Hippocampal formation (tissue), 2 donors: ENCODE data around the gene MBNL2.

Source experiments
- DNase-seq, 2 donors: peaks; one replicate each; lab custom pipeline; 2025; lab: John Stamatoyannopoulos, UW

Gene MBNL2

GRCh38 chr13:97381189-97381588, 159.1 kb downstream of the MBNL2 start:
- no peak for DNase-seq

GRCh38 chr13:97382276-97382675, 160.1 kb downstream of the MBNL2 start:
- DNase-seq, result no peak

DNA sequence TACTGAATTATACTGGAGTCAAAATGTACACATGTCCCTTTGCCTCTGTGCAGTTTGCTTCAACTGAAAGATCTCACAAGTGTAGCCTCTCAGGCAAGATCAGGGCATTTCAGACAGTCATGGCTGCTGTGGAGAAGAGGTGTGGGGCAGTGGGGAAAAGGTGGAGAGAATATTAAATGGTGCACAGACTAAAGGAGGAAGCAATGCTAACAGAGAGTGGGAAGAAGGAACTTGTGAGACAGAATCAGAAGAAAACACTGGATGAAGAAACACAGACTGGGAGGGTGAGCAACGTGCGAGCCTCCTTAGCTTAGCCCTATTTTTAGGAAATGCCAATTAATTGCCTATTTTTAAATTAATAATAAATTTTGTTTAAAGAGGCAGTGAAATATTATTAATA, 162.2 kb downstream of the MBNL2 start:
- no peak for DNase-seq

DNA sequence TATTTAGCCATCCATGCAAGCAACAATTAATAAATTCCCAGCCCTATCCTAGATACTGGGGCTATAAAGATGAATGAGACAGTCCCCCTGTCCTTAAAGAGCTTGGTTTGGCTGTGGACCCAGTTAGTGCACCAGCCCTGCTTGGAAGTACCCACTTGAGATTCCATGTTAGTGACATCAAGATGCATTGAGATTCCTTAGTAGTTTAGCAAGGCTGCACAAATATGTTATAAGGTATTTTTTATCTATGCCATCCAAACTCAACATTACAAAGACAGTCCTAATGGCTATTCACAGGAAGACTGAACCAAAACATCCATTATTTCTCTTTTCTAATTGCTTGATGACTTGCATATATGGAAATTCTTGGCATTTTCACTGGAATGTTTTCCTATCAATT, 163.0 kb downstream of the MBNL2 start:
- DNase-seq, result no peak

- no peak for DNase-seq
Observed at GRCh38 chr13:97385854-97386253, 163.7 kb downstream of the MBNL2 start.

- DNase-seq, result peak in 1 of 2 donors; percentile 57
Observed at GRCh38 chr13:97386801-97387484, 164.8 kb downstream of the MBNL2 start.

GRCh38 chr13:97387485-97387839, 165.3 kb downstream of the MBNL2 start:
- DNase-seq, result no peak

DNA sequence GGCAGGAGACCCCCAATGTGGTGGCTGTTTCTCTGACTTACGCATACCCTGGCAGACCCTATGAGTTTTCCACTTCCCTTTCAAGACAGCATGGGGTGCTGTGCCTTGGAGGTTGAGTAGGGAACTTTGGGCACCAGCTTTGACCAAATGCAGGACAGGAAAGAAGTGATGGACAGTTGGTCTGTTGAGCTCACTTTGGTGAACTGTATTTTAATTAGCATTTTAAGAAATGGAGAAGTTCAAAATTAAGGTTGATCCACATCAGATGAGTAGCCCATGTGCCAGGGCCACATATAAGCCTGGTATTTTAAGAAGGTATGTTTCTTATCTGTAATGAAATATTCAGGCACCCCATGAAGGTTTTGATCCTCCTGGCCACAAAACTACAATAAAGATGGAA, 165.8 kb downstream of the MBNL2 start:
- no peak for DNase-seq

DNA sequence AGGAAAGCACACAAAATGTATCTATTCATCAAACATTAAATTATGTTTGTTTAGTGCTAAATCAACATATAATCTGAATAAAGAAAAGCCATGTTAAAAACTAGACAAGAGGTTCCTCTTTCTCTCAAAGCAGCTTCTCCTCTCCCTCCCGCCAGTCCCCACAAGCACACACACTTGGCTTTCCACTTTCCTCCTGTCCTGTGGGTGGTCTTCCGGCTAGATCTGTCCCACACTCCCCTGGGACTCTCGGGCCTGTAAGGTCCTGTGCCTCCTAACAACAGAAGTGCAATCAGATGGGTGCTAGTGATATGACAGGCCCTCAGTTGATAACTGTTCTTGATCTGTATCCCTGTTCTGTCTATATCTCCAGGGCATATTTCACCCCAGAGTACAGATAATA, 166.2 kb downstream of the MBNL2 start:
- no peak for DNase-seq

GRCh38 chr13:97390941-97391600, 168.9 kb downstream of the MBNL2 start:
- DNase-seq, result no peak

GRCh38 chr13:97392020-97392419, 169.9 kb downstream of the MBNL2 start:
- no peak for DNase-seq

- no peak for DNase-seq
Observed at GRCh38 chr13:97394542-97394941, 172.4 kb downstream of the MBNL2 start.

GRCh38 chr13:97395447-97396136, 173.5 kb downstream of the MBNL2 start:
- no peak for DNase-seq

GRCh38 chr13:97397267-97397666, 175.1 kb downstream of the MBNL2 start:
- no peak for DNase-seq

DNA sequence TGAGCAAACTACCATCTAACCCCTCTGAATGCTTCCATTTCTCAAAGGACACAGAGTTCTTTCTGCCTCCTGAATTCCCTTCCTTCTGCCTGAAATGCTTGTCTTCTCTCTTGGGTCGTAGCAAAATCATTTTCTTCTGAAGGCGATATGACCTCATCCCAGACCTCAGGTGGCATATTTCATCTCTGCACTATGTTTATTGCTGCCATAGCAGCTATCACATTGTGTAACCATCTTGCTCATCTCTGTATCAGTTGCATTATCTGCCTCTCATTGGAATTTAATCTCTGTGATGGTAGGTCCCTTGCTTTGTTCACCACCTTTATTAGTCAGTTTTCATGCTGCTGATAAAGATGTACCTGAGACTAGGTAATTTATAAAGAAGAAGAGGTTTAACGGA, 179.3 kb downstream of the MBNL2 start:
- no peak for DNase-seq

- no peak for DNase-seq
Observed at GRCh38 chr13:97403893-97404750, 182.0 kb downstream of the MBNL2 start.

- peak in 1 of 2 donors; percentile 18 for DNase-seq
Observed at GRCh38 chr13:97407540-97407939, 185.4 kb downstream of the MBNL2 start.

DNA sequence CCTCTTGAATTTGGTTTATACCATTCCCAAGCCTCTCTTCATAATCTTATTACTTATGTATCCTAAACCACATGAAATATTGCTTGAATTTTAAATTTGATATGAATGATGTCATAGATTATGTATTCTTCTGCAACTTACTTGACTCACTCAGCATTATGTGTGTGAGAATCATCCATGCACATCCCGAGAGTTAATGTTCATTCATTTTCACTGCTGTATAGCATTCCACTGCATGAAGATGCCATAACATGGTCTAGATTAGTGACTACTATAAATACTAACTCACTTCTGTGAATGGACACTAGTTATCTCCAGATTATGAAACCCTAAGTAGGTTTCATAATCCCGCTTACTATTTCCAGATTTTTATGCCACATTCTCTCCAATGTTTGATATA, 186.8 kb downstream of the MBNL2 start:
- DNase-seq, result no peak

- DNase-seq, result no peak
Observed at GRCh38 chr13:97411984-97412383, 189.9 kb downstream of the MBNL2 start.

DNA sequence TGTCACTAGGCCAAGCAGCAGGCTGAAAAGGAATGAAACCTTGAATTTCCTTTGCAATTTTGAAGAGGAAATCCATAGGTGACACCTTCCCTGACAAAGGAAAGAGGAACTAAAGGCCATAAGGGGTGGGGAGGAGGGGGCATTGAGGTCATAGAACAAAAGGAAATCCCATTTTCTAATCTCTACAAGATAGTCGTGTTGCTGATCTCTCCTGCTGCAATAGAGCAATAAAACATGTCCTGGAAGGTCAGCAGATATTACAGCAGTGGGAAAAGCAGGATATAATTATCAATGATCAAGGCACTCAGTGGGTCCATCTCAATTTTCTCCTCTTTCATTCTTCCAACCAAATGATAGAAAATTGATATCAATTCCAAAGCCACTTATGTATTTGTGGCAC, 191.6 kb downstream of the MBNL2 start:
- DNase-seq, result no peak

- no peak for DNase-seq
Observed at GRCh38 chr13:97414392-97414791, 192.3 kb downstream of the MBNL2 start.

DNA sequence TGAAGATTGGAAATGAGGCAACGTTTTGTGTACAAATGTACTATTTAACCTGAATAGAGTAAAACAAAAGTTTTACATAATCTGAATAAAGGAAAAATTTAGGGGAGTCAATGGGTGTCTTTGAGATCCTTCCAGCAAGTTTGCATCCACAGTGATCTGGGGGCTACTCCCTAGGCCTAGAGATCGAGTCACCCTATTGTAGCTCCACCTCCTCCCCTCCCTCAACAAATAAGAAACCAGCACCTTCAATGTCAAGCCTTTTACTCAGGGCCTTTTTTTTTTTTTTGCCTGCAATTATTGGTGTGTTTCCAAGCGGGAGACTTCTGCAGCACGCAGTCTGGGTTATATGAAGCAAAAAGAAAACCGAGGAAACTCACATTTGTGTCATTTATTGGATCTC, 195.6 kb downstream of the MBNL2 start:
- no peak for DNase-seq
